Peyer's patch (tissue), 4 donors: Measurements from ENCODE around the gene MRPL43.

Experiments
- POLR2A ChIP-seq, 2 donors: fragments of 450-650 bp; IDR thresholded peaks; one replicate each; pipeline ENCODE4 v1.5.1; 2017; ENCODE audit warnings: antibody characterized with exemption in 2 of 2, mild to moderate bottlenecking in 2 of 2, moderate library complexity in 2 of 2
- TF ChIP-seq, protein P1 (sequence below), 6 experiments: fragments of 450-650 bp in 4 of 6; fragments of 200-600 bp in 2 of 6; sonication (generic) in 1 of 6; IDR thresholded peaks; one replicate each; pipeline ENCODE4 v1.5.1; 2017 to 2019; ENCODE audit warnings: antibody characterized with exemption in 6 of 6, mild to moderate bottlenecking in 3 of 6, moderate library complexity in 1 of 6

DNA sequence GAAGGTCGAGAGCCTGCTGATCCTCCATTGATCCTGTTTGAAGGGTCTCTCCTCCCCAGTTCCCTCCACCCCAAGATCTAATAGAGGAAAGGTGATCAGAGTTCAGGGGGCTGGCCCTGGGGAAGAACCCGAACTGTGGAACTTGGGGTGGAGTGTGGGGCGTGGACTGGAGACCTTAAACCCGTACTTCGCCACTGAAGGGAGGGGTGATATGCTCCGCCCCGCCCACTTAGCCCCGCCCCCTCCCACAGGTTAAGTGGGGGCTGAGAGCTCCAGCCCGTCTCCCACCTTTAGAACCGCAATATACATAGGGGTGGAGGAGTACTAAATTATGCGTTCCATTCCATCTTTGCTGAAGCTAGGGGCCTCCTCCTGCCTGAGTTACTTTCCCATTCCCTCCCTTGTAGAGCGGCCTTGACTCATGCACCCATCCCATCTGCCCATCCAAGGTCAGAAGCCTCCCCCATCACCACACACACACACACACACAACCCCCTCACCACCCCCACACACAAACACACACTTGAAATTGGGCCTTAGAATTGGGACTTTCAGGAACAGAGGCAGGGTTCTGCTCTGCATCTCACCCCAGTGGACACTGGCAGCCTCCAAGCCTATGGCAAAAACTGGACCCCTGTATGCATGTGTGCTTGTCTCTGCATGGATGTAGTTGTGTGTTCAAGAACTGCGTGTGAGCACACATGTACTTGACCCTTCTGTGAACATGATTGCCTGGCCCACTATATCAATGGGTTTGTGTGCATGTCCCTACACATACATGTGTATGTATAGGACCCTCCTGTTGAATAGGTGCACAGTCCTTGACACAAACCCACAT, 17.0 kb downstream of the MRPL43 start:
- TF ChIP-seq, protein P1, sequence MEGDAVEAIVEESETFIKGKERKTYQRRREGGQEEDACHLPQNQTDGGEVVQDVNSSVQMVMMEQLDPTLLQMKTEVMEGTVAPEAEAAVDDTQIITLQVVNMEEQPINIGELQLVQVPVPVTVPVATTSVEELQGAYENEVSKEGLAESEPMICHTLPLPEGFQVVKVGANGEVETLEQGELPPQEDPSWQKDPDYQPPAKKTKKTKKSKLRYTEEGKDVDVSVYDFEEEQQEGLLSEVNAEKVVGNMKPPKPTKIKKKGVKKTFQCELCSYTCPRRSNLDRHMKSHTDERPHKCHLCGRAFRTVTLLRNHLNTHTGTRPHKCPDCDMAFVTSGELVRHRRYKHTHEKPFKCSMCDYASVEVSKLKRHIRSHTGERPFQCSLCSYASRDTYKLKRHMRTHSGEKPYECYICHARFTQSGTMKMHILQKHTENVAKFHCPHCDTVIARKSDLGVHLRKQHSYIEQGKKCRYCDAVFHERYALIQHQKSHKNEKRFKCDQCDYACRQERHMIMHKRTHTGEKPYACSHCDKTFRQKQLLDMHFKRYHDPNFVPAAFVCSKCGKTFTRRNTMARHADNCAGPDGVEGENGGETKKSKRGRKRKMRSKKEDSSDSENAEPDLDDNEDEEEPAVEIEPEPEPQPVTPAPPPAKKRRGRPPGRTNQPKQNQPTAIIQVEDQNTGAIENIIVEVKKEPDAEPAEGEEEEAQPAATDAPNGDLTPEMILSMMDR (IDR thresholded peaks at IDR 0.05): no peak
- TF ChIP-seq POLR2A (IDR thresholded peaks at IDR 0.05): peak in 1 of 2 donors; percentile 43
